Measurements from ENCODE around the gene TNFRSF1A. TPM values are rescaled to one million over a fixed set of nuclear protein-coding genes. Genes with fewer than 3 reads are reported as not detected.

The TNFRSF1A gene
- total and polyA plus RNA-seq, 10 donors = 22.5 to 578 (median 211) TPM

GRCh38 chr12:6326316-6327228, 15.3 kb downstream of the TNFRSF1A start:
- Histone ChIP-seq H3K27me3 (replicated peaks in 1 of 7) (peaks cover 0 to 68% (median 2%) of the 10 kb centered on the region in 7 donors), H3K4me1 (peaks cover 64 to 99% (median 98%) of the 10 kb centered on the region in 6 donors), H3K9me3 (no peaks in the 10 kb centered on the region), H3K36me3 (peaks cover 2 to 56% (median 43%) of the 10 kb centered on the region in 6 donors), H3K27ac (peak overlapping the region in 7 of 8 donors; percentile 36 to 99 (median 73)), H3K4me3 (peak overlapping the region in 1 of 8 donors; percentile 4)
- TF ChIP-seq CTCF (IDR thresholded peaks at IDR 0.05 in 8 of 11, conservative IDR thresholded peaks at IDR 0.05 in 3 of 11) = peak in 8 of 11 experiments; percentile 27 to 70 (median 56)
- peak; percentile 75 to 83 (median 78) for TF ChIP-seq POLR2AphosphoS5 (IDR thresholded peaks at IDR 0.05)
- TF ChIP-seq POLR2A (IDR thresholded peaks at IDR 0.05) = no peak
- DNase-seq = peak; percentile 77
- WGBS, 5 donors = 58 to 69% (median 63%) methylated on average over 21 of the region's 21 CpGs
- intact Hi-C loops (cut with DNase I; ENCODE audit: low total_unique reads) = no loop called here

- H3K9me3 ChIP-seq = no peaks in the 10 kb centered on the region
- no peak overlapping the region for H3K4me3 ChIP-seq
- H3K27ac ChIP-seq = peak overlapping the region in 7 of 8 donors; percentile 55 to 99 (median 84)
- H3K27me3 ChIP-seq (replicated peaks in 1 of 7) = peaks cover 0 to 67% (median 2%) of the 10 kb centered on the region in 7 donors
- no peak for TF ChIP-seq POLR2A (IDR thresholded peaks at IDR 0.05)
- TF ChIP-seq POLR2AphosphoS5 (IDR thresholded peaks at IDR 0.05) = peak in 2 of 3 donors; percentile 50 to 60
- TF ChIP-seq CTCF (IDR thresholded peaks at IDR 0.05 in 8 of 11, conservative IDR thresholded peaks at IDR 0.05 in 3 of 11) = no peak
- WGBS, 5 donors = 52 to 66% (median 58%) methylated on average over 6 of the region's 6 CpGs
- H3K4me1 ChIP-seq = peaks cover 54 to 85% (median 84%) of the 10 kb centered on the region in 6 donors
- intact Hi-C loops (cut with DNase I; ENCODE audit: low total_unique reads) = no loop called here
- no peak for DNase-seq
- H3K36me3 ChIP-seq = peaks cover 0 to 42% (median 29%) of the 10 kb centered on the region in 6 donors
These were observed 16.7 kb downstream of the TNFRSF1A start for GRCh38 chr12:6324936-6325750.

DNA sequence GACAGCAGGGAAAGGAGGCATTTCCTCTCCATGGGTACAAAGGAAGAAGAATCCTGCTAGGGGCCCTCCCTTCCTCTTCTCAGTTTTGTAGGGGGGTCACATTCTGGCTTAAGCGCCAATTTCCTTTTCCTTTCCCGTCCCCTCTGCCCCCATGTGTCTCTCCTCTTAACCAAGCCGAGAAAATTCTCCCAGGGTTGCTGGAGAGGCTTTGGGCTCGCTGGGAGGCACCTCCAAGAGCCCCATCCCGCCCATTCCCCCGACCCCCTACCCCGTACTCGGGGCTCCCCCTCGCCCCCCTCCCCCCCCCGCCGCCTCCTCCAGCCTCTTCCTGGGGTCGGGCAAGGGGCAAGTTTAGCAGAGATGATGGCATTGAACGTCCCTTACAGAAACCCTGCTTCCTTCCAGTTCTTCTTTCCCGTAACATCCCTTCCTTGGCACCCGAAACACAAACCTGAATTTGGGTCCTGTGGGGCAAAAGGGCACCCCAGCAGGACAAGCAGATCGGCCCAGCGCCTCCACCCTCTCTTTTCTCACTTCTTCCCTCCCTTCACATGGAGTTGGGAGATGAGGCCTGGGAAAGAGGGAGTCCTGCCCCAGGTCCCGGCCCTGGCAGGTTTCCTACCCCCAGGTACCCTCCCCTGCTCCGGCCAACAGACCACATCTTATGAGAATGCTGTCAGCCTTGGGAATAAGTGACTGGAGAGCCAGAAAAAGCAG, 17.7 kb downstream of the TNFRSF1A start:
- Histone ChIP-seq H3K27ac (peak overlapping the region; percentile 55 to 99 (median 84)), H3K27me3 (replicated peaks in 1 of 7) (peaks cover 0 to 72% (median 2%) of the 10 kb centered on the region in 7 donors), H3K4me3 (peak overlapping the region in 1 of 8 donors; percentile 2), H3K36me3 (peaks cover 0 to 32% (median 19%) of the 10 kb centered on the region in 6 donors), H3K4me1 (peaks cover 49 to 75% (median 74%) of the 10 kb centered on the region in 6 donors), H3K9me3 (no peaks in the 10 kb centered on the region)
- 19 to 29% (median 22%) methylated on average over 18 to 19 of the region's 19 CpGs for WGBS, 5 donors
- intact Hi-C loops (cut with DNase I; ENCODE audit: low total_unique reads) = no loop called here
- TF ChIP-seq CTCF (IDR thresholded peaks at IDR 0.05 in 8 of 11, conservative IDR thresholded peaks at IDR 0.05 in 3 of 11) (no peak), POLR2AphosphoS5 (IDR thresholded peaks at IDR 0.05) (peak; percentile 37 to 43 (median 37))
- peak; percentile 70 for DNase-seq

All from spleen (tissue), 11 donors.